ENCODE measurements around the gene DNASE1L2.

The DNASE1L2 gene

GRCh38 chr16:2188395-2188794 is 47.8 kb upstream of the DNASE1L2 start:
- no peak overlapping the region for H3K9ac ChIP-seq (ENCODE audit: low read depth, low read length, poor library complexity, severe bottlenecking)
- no peaks in the 10 kb centered on the region for H3K79me2 ChIP-seq (ENCODE audit: insufficient read depth, low read length)
- H3K27me3 ChIP-seq (ENCODE audit: insufficient read depth, low read length, poor library complexity, severe bottlenecking) = no peaks in the 10 kb centered on the region
- no peak overlapping the region for H2AFZ ChIP-seq (ENCODE audit: low read length)
- no peaks in the 10 kb centered on the region for H3K9me2 ChIP-seq (replicated peaks; ENCODE audit: low read depth, low read length)
- H3K4me2 ChIP-seq (ENCODE audit: low read depth, low read length, poor library complexity, severe bottlenecking) = no peak overlapping the region
- no peaks in the 10 kb centered on the region for H3K9me3 ChIP-seq (ENCODE audit: insufficient read depth, low read depth, low read length)
- H3K4me3 ChIP-seq (ENCODE audit: low read length, poor library complexity, severe bottlenecking) = no peak overlapping the region
- no peaks in the 10 kb centered on the region for H3F3A ChIP-seq (ENCODE audit: low read depth)
- H3K4me1 ChIP-seq (ENCODE audit: insufficient read depth, low read length, poor library complexity, severe bottlenecking) = no peaks in the 10 kb centered on the region
- H3K36me3 ChIP-seq (ENCODE audit: insufficient read depth, low read length) = no peaks in the 10 kb centered on the region
- no peak for TF ChIP-seq CTCF (conservative IDR thresholded peaks at IDR 0.05; ENCODE audit: low read length)
- no peak for TF ChIP-seq EZH2phosphoT487 (IDR thresholded peaks at IDR 0.05; ENCODE audit: borderline replicate concordance)
- H4K20me1 ChIP-seq (ENCODE audit: insufficient read depth, low read length, poor library complexity, severe bottlenecking) = no peaks in the 10 kb centered on the region

- Histone ChIP-seq H3K9ac (ENCODE audit: low read depth, low read length, poor library complexity, severe bottlenecking) (no peak overlapping the region), H3K9me3 (ENCODE audit: insufficient read depth, low read depth, low read length) (no peaks in the 10 kb centered on the region), H4K20me1 (ENCODE audit: insufficient read depth, low read length, poor library complexity, severe bottlenecking) (no peaks in the 10 kb centered on the region), H3F3A (ENCODE audit: low read depth) (no peaks in the 10 kb centered on the region), H3K4me2 (ENCODE audit: low read depth, low read length, poor library complexity, severe bottlenecking) (no peak overlapping the region), H3K9me2 (replicated peaks; ENCODE audit: low read depth, low read length) (no peaks in the 10 kb centered on the region), H3K27me3 (ENCODE audit: insufficient read depth, low read length, poor library complexity, severe bottlenecking) (no peaks in the 10 kb centered on the region), H3K36me3 (ENCODE audit: insufficient read depth, low read length) (no peaks in the 10 kb centered on the region), H2AFZ (ENCODE audit: low read length) (no peak overlapping the region), H3K4me1 (ENCODE audit: insufficient read depth, low read length, poor library complexity, severe bottlenecking) (no peaks in the 10 kb centered on the region), H3K79me2 (ENCODE audit: insufficient read depth, low read length) (no peaks in the 10 kb centered on the region), H3K4me3 (ENCODE audit: low read length, poor library complexity, severe bottlenecking) (no peak overlapping the region)
- TF ChIP-seq CTCF (conservative IDR thresholded peaks at IDR 0.05; ENCODE audit: low read length) = no peak
- no peak for TF ChIP-seq EZH2phosphoT487 (IDR thresholded peaks at IDR 0.05; ENCODE audit: borderline replicate concordance)
These were observed 46.9 kb upstream of the DNASE1L2 start for GRCh38 chr16:2189252-2189893.

- no peak overlapping the region for H2AFZ ChIP-seq (ENCODE audit: low read length)
- no peaks in the 10 kb centered on the region for H3K9me3 ChIP-seq (ENCODE audit: insufficient read depth, low read depth, low read length)
- H4K20me1 ChIP-seq (ENCODE audit: insufficient read depth, low read length, poor library complexity, severe bottlenecking) = no peaks in the 10 kb centered on the region
- no peaks in the 10 kb centered on the region for H3K9me2 ChIP-seq (replicated peaks; ENCODE audit: low read depth, low read length)
- no peak overlapping the region for H3K4me3 ChIP-seq (ENCODE audit: low read length, poor library complexity, severe bottlenecking)
- H3K4me2 ChIP-seq (ENCODE audit: low read depth, low read length, poor library complexity, severe bottlenecking) = no peak overlapping the region
- no peaks in the 10 kb centered on the region for H3K36me3 ChIP-seq (ENCODE audit: insufficient read depth, low read length)
- H3K79me2 ChIP-seq (ENCODE audit: insufficient read depth, low read length) = no peaks in the 10 kb centered on the region
- no peak overlapping the region for H3K9ac ChIP-seq (ENCODE audit: low read depth, low read length, poor library complexity, severe bottlenecking)
- H3F3A ChIP-seq (ENCODE audit: low read depth) = no peaks in the 10 kb centered on the region
- H3K4me1 ChIP-seq (ENCODE audit: insufficient read depth, low read length, poor library complexity, severe bottlenecking) = no peaks in the 10 kb centered on the region
- TF ChIP-seq CTCF (conservative IDR thresholded peaks at IDR 0.05; ENCODE audit: low read length) (no peak), EZH2phosphoT487 (IDR thresholded peaks at IDR 0.05; ENCODE audit: borderline replicate concordance) (no peak)
- no peaks in the 10 kb centered on the region for H3K27me3 ChIP-seq (ENCODE audit: insufficient read depth, low read length, poor library complexity, severe bottlenecking)
These were observed 46.1 kb upstream of the DNASE1L2 start for GRCh38 chr16:2190002-2190658.
